Fibroblast of mammary gland (primary cell): Measurements from ENCODE around the gene TRIM21.

Experiments
- DNase-seq: peaks from one replicate; pipeline ENCODE4 v3.0.0-alpha.2; 2010; ENCODE audit warnings: low read depth
- H3K4me3 ChIP-seq: 2 replicates; pipeline ENCODE4 v1.5.1; 2011; ENCODE audit warnings: low read depth, mild to moderate bottlenecking, low read length, moderate library complexity; ENCODE audit not compliant: control insufficient read depth
- CTCF ChIP-seq: conservative IDR thresholded peaks from 2 replicates; pipeline ENCODE4 v1.5.1; 2011; ENCODE audit warnings: low read depth, low read length, inconsistent platforms; ENCODE audit not compliant: control insufficient read depth, insufficient read depth

TRIM21 gene

DNA sequence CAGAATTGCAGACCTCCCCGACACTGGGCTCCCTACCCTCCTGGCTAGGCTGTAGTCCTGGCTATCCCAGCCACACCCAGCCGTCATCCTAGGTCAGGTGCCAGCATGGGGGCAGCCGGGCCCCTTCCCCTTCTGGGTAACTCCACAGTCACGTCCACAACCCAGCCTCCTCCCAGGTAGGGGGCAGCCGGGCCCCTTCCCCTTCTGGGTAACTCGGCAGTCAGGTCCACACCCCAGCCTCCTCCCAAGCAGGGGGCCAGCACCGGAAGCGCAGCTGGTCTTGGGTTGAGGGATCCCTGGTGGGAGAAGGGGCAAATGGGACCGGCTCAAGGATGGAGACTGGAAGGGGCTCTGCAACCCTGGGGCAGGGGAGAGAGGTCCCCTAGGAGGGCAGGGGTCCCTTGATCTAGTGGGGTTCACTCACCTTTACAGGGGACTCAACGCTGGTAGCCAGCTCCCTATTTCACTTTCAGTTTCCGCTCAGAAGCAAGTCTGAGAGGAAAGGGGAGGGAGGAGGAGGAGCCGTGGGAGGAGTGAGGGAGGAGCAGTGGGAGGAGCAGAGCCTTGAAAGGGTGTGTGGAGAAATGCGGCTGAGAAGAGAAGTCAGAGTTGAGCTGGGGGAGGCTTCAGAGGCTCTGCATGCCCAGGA, at the start of gene TRIM21:
Gene TRIM21 (minus strand): TSS at position 494 of the 649 bp plus-strand sequence. CDS start 3,293 bp downstream, outside the sequence.
- H3K4me3 ChIP-seq: peak within 1 kb of the TSS; percentile 97
- DNase-seq: peak; percentile 78
- no peak for TF ChIP-seq CTCF

- H3K4me3 ChIP-seq: no peak overlapping the region
- no peak for DNase-seq
- no peak for TF ChIP-seq CTCF
Observed at GRCh38 chr11:4441515-4441914, 48.0 kb upstream of the TRIM21 start.

- DNase-seq: no peak
- TF ChIP-seq CTCF: no peak
- H3K4me3 ChIP-seq: no peak overlapping the region
Observed at GRCh38 chr11:4436411-4436810, 42.9 kb upstream of the TRIM21 start.

GRCh38 chr11:4433856-4434255, 40.4 kb upstream of the TRIM21 start:
- TF ChIP-seq CTCF: no peak
- H3K4me3 ChIP-seq: no peak overlapping the region
- no peak for DNase-seq

- no peak overlapping the region for H3K4me3 ChIP-seq
- no peak for TF ChIP-seq CTCF
- no peak for DNase-seq
Observed at GRCh38 chr11:4430051-4430450, 36.5 kb upstream of the TRIM21 start.

- TF ChIP-seq CTCF: no peak
- no peak overlapping the region for H3K4me3 ChIP-seq
- no peak for DNase-seq
Observed at GRCh38 chr11:4418403-4418802, 24.9 kb upstream of the TRIM21 start.

- no peak for DNase-seq
- H3K4me3 ChIP-seq: no peak overlapping the region
- no peak for TF ChIP-seq CTCF
Observed at GRCh38 chr11:4416816-4417215, 23.3 kb upstream of the TRIM21 start.
